CD4-positive, alpha-beta memory T cell (primary cell): Measurements from ENCODE around the gene SMAD6. TPM values are rescaled to one million over a fixed set of nuclear protein-coding genes. Genes with fewer than 3 reads are reported as not detected.
A peak's percentile ranks its signal among the peaks of the same experiment; 100 is the strongest.

Source experiments
- CTCF ChIA-PET: fragments of 350-600 bp; sonication (Branson Sonifier 250); formaldehyde crosslinking; loops from one replicate; lab custom pipeline; 2021; ENCODE audit warnings: inconsistent platforms; ENCODE audit not compliant: partially characterized antibody; lab: Charles Lee
- POLR2A ChIA-PET: fragments of 350-600 bp; sonication (Branson Sonifier 250); formaldehyde crosslinking; loops from one replicate; lab custom pipeline; 2021; ENCODE audit not compliant: partially characterized antibody; lab: Charles Lee
- DNase-seq, 5 donors: peaks; one replicate each; pipeline versions ENCODE4 v3.0.0 to v3.0.0-alpha.2; 2020 to 2022; ENCODE audit warnings: mixed read lengths in 1 of 5
- H3K27ac ChIP-seq: one replicate; pipeline ENCODE4 v1.7.0; 2013; ENCODE audit warnings: low read depth, low read length
- H3K27me3 ChIP-seq: 2 replicates; pipeline ENCODE4 v1.7.0; 2013; ENCODE audit warnings: mild to moderate bottlenecking, low read length, moderate library complexity; ENCODE audit not compliant: insufficient read depth
- H3K36me3 ChIP-seq: 2 replicates; pipeline ENCODE4 v1.7.0; 2013; ENCODE audit warnings: mild to moderate bottlenecking, low read length, moderate library complexity; ENCODE audit not compliant: insufficient read depth
- H3K4me1 ChIP-seq: 2 replicates; pipeline ENCODE4 v1.7.0; 2013; ENCODE audit warnings: mild to moderate bottlenecking, low read length, moderate library complexity; ENCODE audit not compliant: insufficient read depth
- H3K4me3 ChIP-seq, 2 donors: one replicate each; pipeline ENCODE4 v1.7.0; 2013; ENCODE audit warnings: low read length in 2 of 2, mild to moderate bottlenecking in 1 of 2
- H3K9me3 ChIP-seq, 2 donors: one replicate each; pipeline ENCODE4 v1.7.0; 2013; ENCODE audit warnings: low read length in 2 of 2, control low read depth in 1 of 2; ENCODE audit not compliant: control insufficient read depth in 1 of 2
- H3K27ac Mint-ChIP-seq, 7 donors: one replicate each; pipeline ENCODE4 v1.8.0; 2020 to 2021; ENCODE audit warnings: mixed read lengths in 7 of 7, mild to moderate bottlenecking in 6 of 7, inconsistent platforms in 3 of 7, moderate library complexity in 3 of 7
- H3K27me3 Mint-ChIP-seq, 2 donors: one replicate each; pipeline ENCODE4 v1.8.0; 2020 to 2021; ENCODE audit warnings: mixed read lengths in 2 of 2
- H3K36me3 Mint-ChIP-seq, 2 donors: one replicate each; pipeline ENCODE4 v1.8.0; 2020 to 2021; ENCODE audit warnings: mixed read lengths in 2 of 2, inconsistent platforms in 1 of 2, mild to moderate bottlenecking in 1 of 2
- H3K4me1 Mint-ChIP-seq, 4 donors: one replicate each; pipeline ENCODE4 v1.8.0; 2020 to 2021; ENCODE audit warnings: mixed read lengths in 4 of 4, mild to moderate bottlenecking in 1 of 4
- H3K4me3 Mint-ChIP-seq, 8 donors: one replicate each; pipeline ENCODE4 v1.8.0; 2020 to 2021; ENCODE audit warnings: mixed read lengths in 8 of 8, mild to moderate bottlenecking in 7 of 8, moderate library complexity in 6 of 8, inconsistent platforms in 3 of 8
- H3K9me3 Mint-ChIP-seq, 8 donors: one replicate each; pipeline ENCODE4 v1.8.0; 2020 to 2021; ENCODE audit warnings: mixed read lengths in 8 of 8, mild to moderate bottlenecking in 5 of 8, inconsistent platforms in 3 of 8, moderate library complexity in 1 of 8
- intact Hi-C: fragments of 100-400 bp; cut with micrococcal nuclease; formaldehyde crosslinking; loops from one replicate; pipeline ENCODE4 v1.15.1; 2023
- polyA plus RNA-seq, 2 donors: library from polyadenylated mRNA; unstranded; fragments of 300-500 nt; fragmentation: Illumina TruSeq; gene quantifications; one replicate each; pipeline ENCODE4 v1.2.3, GENCODE V29; 2021
- total RNA-seq, 2 experiments: library from RNA; stranded (reverse); gene quantifications; one replicate each; pipeline ENCODE4 v1.2.3, GENCODE V29; 2021

SMAD6 gene
- total and polyA plus RNA-seq, 4 experiments from 2014 or later = 0.09 to 0.11 TPM; not detected in 2

DNA sequence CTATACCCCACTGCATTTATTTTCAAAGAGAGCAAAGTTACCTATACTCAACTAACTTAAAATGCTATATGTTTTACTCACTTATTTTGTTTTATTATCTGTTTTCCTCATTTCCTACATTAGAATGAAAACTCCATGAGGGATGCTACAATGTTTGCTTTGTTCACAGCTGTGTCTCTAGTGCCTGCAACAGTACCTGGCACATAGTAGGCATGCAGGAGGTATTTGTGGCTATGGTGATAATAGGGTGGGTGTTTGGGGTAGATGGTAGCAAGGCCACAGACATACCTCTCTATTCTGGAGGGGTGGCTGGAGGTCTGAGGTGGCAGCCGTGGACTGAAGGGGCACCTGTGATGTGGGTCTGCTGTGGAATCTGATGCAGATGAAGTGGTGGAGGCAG is 24.7 kb upstream of the SMAD6 start:
- H3K4me1 ChIP-seq = no peaks in the 10 kb centered on the region
- no peaks in the 10 kb centered on the region for H3K36me3 ChIP-seq
- H3K4me3 ChIP-seq = no peak overlapping the region
- no peak for DNase-seq
- peaks cover 0 to 2% of the 10 kb centered on the region in 2 donors for H3K27me3 Mint-ChIP-seq
- POLR2A ChIA-PET = no interaction called here
- no peaks in the 10 kb centered on the region for H3K9me3 ChIP-seq
- CTCF ChIA-PET = no interaction called here
- no peaks in the 10 kb centered on the region for H3K27me3 ChIP-seq
- intact Hi-C loops = no loop called here
- H3K36me3 Mint-ChIP-seq = no peaks in the 10 kb centered on the region
- peaks cover 0 to 8% (median 0%) of the 10 kb centered on the region in 8 donors for H3K9me3 Mint-ChIP-seq
- H3K4me3 Mint-ChIP-seq = no peak overlapping the region
- H3K27ac ChIP-seq = no peak overlapping the region
- peaks cover 0 to 14% (median 11%) of the 10 kb centered on the region in 4 donors for H3K4me1 Mint-ChIP-seq
- H3K27ac Mint-ChIP-seq = peak overlapping the region in 1 of 7 donors; percentile 0

DNA sequence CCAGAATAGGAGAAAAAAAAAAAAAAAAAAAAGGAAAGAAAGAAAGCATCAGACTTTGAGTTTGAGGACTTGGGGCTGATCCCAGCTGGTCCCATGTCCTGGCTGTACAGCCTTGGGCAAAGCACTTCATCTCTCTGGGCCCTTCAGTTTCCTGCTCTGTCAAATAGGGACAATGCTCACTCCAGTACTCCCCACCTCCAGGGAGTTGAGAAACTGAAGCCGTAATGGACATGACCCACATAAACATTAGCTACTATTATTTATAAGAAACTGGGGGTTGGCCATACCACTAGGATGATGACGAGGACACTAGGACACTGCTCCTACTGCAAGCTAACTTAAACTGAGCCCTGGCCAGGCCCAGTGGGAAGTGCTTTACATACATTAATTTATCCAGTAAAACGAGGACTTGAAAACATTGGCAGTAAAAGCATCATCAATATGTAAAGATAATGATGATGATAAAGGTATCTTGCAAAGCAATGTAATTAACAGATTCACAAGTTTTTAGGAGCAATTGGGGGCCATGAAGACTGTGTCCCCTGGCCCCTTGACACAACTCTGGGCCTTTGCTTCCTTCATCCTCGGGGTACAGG is 22.9 kb upstream of the SMAD6 start:
- Mint-ChIP-seq H3K36me3 (no peaks in the 10 kb centered on the region), H3K27me3 (peaks cover 0 to 2% of the 10 kb centered on the region in 2 donors), H3K4me3 (no peak overlapping the region), H3K27ac (no peak overlapping the region), H3K9me3 (peaks cover 0 to 10% (median 4%) of the 10 kb centered on the region in 8 donors), H3K4me1 (peaks cover 0 to 10% (median 8%) of the 10 kb centered on the region in 4 donors)
- Histone ChIP-seq H3K9me3 (no peaks in the 10 kb centered on the region), H3K36me3 (no peaks in the 10 kb centered on the region), H3K4me1 (no peaks in the 10 kb centered on the region), H3K4me3 (no peak overlapping the region), H3K27me3 (no peaks in the 10 kb centered on the region), H3K27ac (no peak overlapping the region)
- POLR2A ChIA-PET = no interaction called here
- intact Hi-C loops = no loop called here
- CTCF ChIA-PET = no interaction called here
- DNase-seq = no peak

DNA sequence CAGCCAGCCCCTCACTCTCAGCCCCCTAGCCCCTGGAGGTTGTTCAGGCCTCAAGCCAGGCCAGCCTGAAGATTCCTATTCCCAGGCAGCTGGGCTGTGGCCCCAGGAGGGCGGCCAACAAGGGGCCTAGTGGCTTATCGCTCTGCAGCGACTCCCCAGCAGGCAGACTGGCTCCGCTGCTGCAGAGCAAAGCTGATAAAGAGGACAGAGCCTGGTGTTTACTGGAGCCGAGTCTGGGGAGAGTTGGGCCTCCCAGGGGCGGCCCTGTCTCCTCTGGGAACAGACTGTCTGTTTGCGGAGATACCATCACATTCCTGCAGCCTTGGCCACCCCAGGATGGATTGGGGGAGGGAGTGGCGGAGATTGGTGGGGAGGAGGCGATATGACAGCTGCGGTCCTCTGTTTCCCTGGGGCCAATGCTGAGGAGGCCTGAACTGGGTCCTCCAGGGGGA is 22.4 kb upstream of the SMAD6 start:
- no peaks in the 10 kb centered on the region for H3K9me3 ChIP-seq
- ChIA-PET CTCF (no interaction called here), POLR2A (no interaction called here)
- H3K36me3 Mint-ChIP-seq = no peaks in the 10 kb centered on the region
- intact Hi-C loops = no loop called here
- H3K4me1 Mint-ChIP-seq = peaks cover 0 to 7% (median 6%) of the 10 kb centered on the region in 4 donors
- H3K4me3 Mint-ChIP-seq = no peak overlapping the region
- no peaks in the 10 kb centered on the region for H3K27me3 ChIP-seq
- DNase-seq = no peak
- no peak overlapping the region for H3K27ac ChIP-seq
- no peak overlapping the region for H3K4me3 ChIP-seq
- peaks cover 0 to 2% of the 10 kb centered on the region in 2 donors for H3K27me3 Mint-ChIP-seq
- H3K27ac Mint-ChIP-seq = no peak overlapping the region
- no peaks in the 10 kb centered on the region for H3K4me1 ChIP-seq
- H3K9me3 Mint-ChIP-seq = peaks cover 0 to 10% (median 4%) of the 10 kb centered on the region in 8 donors
- H3K36me3 ChIP-seq = no peaks in the 10 kb centered on the region

DNA sequence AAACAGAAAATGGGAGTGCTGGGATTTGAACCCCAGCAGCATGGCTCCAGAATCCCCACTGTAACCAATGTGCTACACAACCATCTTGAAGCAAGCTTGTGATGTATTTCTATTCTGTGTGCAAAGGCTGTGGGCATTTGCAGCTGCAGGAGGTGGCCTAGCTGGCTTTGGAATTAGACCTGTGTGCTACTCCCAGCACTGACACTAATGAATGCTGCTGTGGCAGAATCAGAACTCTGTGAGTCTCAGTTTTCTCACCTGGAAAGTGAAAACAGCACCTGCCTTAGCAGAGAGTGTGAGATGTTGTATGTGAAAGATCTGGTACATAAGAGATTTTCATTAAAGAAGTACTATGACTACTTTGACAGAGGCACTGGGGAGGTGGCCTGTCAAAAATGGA is 21.5 kb upstream of the SMAD6 start:
- intact Hi-C loops = no loop called here
- no peak overlapping the region for H3K27ac Mint-ChIP-seq
- DNase-seq = no peak

DNA sequence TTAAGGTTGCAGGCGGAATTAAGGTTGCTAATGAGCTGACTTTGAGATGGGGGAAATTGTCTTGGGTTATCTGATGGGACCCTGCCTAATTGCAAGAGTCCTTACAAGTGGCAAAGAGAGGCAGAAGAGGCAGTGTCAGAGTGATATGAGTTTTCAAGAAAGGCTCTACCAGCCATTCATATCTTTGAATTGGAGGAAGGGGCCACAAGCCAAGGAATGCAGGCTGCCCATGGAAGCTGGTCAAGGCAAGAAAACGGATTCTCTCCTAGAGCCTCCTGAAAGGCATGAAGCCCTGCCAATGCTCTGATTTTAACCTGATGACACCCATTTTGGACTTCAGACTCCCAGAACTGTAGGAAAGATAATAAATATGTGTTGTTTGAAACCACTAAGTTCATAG is 20.6 kb upstream of the SMAD6 start:
- peaks cover 0 to 10% (median 4%) of the 10 kb centered on the region in 8 donors for H3K9me3 Mint-ChIP-seq
- Histone ChIP-seq H3K4me1 (no peaks in the 10 kb centered on the region), H3K36me3 (no peaks in the 10 kb centered on the region), H3K9me3 (no peaks in the 10 kb centered on the region), H3K27ac (no peak overlapping the region), H3K27me3 (no peaks in the 10 kb centered on the region), H3K4me3 (no peak overlapping the region)
- no peak overlapping the region for H3K4me3 Mint-ChIP-seq
- no peak overlapping the region for H3K27ac Mint-ChIP-seq
- intact Hi-C loops = no loop called here
- POLR2A ChIA-PET = interaction anchor here (0.6 kb wide), 1 partner anchor 9 kb away, joined by 3 read pairs; no protein-coding TSS in a partner anchor
- CTCF ChIA-PET = interaction anchor here (1.1 kb wide), 1 partner anchor 8 kb away, joined by 3 read pairs; no protein-coding TSS in a partner anchor
- DNase-seq = no peak
- no peaks in the 10 kb centered on the region for H3K4me1 Mint-ChIP-seq
- H3K27me3 Mint-ChIP-seq = no peaks in the 10 kb centered on the region
- no peaks in the 10 kb centered on the region for H3K36me3 Mint-ChIP-seq

More for the DNA sequence above, 21.5 kb upstream of the SMAD6 start:
- no peak overlapping the region for H3K27ac ChIP-seq
- no peak overlapping the region for H3K4me3 Mint-ChIP-seq
- H3K4me1 ChIP-seq = no peaks in the 10 kb centered on the region
- POLR2A ChIA-PET = no interaction called here
- peaks cover 0 to under 1% of the 10 kb centered on the region in 2 donors for H3K27me3 Mint-ChIP-seq
- no peaks in the 10 kb centered on the region for H3K36me3 Mint-ChIP-seq
- no peaks in the 10 kb centered on the region for H3K27me3 ChIP-seq
- H3K4me3 ChIP-seq = no peak overlapping the region
- peaks cover 0 to 2% (median 1%) of the 10 kb centered on the region in 4 donors for H3K4me1 Mint-ChIP-seq
- no peaks in the 10 kb centered on the region for H3K36me3 ChIP-seq
- CTCF ChIA-PET = interaction anchor here (1.1 kb wide), 1 partner anchor 9 kb away, joined by 3 read pairs; no protein-coding TSS in a partner anchor
- H3K9me3 ChIP-seq = no peaks in the 10 kb centered on the region
- peaks cover 0 to 10% (median 4%) of the 10 kb centered on the region in 8 donors for H3K9me3 Mint-ChIP-seq

DNA sequence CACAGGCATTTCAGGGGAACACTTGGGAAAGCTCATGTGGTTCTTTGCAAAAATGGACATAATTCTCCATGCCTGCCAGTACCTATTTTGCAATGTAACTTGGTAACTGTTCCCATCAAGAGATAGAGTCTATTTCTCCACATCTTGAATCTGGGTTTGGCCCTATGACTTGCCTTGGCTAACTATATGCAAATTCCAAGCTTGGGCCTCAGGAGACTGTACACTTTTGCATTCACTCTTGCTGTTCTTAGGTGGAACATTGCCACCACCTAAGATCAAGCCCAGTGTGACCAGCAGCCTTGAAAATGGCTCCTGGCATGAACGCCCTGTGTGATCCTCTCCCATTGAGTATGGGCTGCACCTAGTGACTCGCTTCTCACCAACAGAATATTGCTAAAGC is 19.8 kb upstream of the SMAD6 start:
- intact Hi-C loops = no loop called here
- Mint-ChIP-seq H3K36me3 (no peaks in the 10 kb centered on the region), H3K27ac (no peak overlapping the region), H3K27me3 (no peaks in the 10 kb centered on the region), H3K4me1 (no peaks in the 10 kb centered on the region), H3K9me3 (peaks cover 0 to 10% (median 4%) of the 10 kb centered on the region in 8 donors), H3K4me3 (no peak overlapping the region)
- ChIA-PET POLR2A (no interaction called here), CTCF (no interaction called here)
- no peaks in the 10 kb centered on the region for H3K27me3 ChIP-seq
- H3K36me3 ChIP-seq = no peaks in the 10 kb centered on the region
- no peaks in the 10 kb centered on the region for H3K4me1 ChIP-seq
- H3K27ac ChIP-seq = no peak overlapping the region
- no peak overlapping the region for H3K4me3 ChIP-seq
- H3K9me3 ChIP-seq = no peaks in the 10 kb centered on the region
- no peak for DNase-seq

DNA sequence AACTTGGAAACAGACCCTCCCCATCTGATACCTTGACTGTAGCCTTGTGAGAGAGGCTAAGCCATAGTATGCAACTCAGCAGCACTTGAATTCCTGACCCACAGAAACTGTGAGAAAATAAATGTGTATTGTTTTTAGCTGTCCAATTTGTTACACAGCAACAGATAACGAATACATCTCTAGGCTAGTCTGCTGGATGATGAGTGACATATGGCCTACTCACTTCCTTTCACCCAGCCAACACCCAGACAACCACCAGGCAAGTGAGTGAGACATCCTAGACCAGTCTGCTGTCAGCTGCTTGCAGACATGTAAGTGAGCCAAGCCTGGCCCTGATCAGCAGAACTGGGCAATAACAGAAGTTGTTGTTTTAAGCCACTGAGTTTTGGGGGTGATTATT is 19.2 kb upstream of the SMAD6 start:
- no peaks in the 10 kb centered on the region for H3K4me1 Mint-ChIP-seq
- POLR2A ChIA-PET = no interaction called here
- no peaks in the 10 kb centered on the region for H3K36me3 ChIP-seq
- no peak for DNase-seq
- H3K4me3 ChIP-seq = no peak overlapping the region
- no peaks in the 10 kb centered on the region for H3K27me3 ChIP-seq
- no peak overlapping the region for H3K4me3 Mint-ChIP-seq
- peak overlapping the region in 1 of 7 donors; percentile 3 for H3K27ac Mint-ChIP-seq
- intact Hi-C loops = no loop called here
- H3K27ac ChIP-seq = no peak overlapping the region
- H3K27me3 Mint-ChIP-seq = no peaks in the 10 kb centered on the region
- H3K36me3 Mint-ChIP-seq = no peaks in the 10 kb centered on the region
- no peaks in the 10 kb centered on the region for H3K9me3 ChIP-seq
- CTCF ChIA-PET = interaction anchor here (1.3 kb wide), 1 partner anchor 9 kb away, joined by 3 read pairs; no protein-coding TSS in a partner anchor
- H3K9me3 Mint-ChIP-seq = peaks cover 0 to 10% (median 4%) of the 10 kb centered on the region in 8 donors
- no peaks in the 10 kb centered on the region for H3K4me1 ChIP-seq
